Right ventricle myocardium inferior (tissue), 1 donor: ENCODE results near the gene MYO16. TPM values are rescaled to one million over a fixed set of nuclear protein-coding genes. Genes with fewer than 3 reads are reported as not detected.

Source experiments
- ATAC-seq: fragments of 200-7000 bp; cut with Tn5 transposase; one replicate; pipeline ENCODE4 v1.9.1; 2020; ENCODE audit warnings: mild to moderate bottlenecking, moderate library complexity
- DNase-seq: peaks from one replicate; pipeline ENCODE4 v3.0.0; 2021; ENCODE audit errors: missing footprints
- intact Hi-C: fragments of 100-400 bp; cut with DNase I; formaldehyde crosslinking; loops from one replicate; pipeline ENCODE4 v1.11.0; 2022
- total RNA-seq: library from RNA; stranded (reverse); fragmentation: NEBNext Ultra II Directional; extraction: Animal tissue kit (Norgen Biotek cat#: 25700); gene quantifications from one replicate; pipeline ENCODE4 v1.2.1, GENCODE V29; 2021
- donor health status: DM: no; HTN: yes; CAD: no; lungs with severe emphysema.

The MYO16 gene
- total RNA-seq, 1 donor from 2014 or later: 1.4 TPM

- intact Hi-C loops: no loop called here
- DNase-seq: no peak
- ATAC-seq: no peak
These were observed 623.9 kb downstream of the MYO16 start for GRCh38 chr13:109253316-109253715.

GRCh38 chr13:109254274-109254673, 624.9 kb downstream of the MYO16 start:
- intact Hi-C loops: no loop called here
- no peak for DNase-seq
- no peak for ATAC-seq

DNA sequence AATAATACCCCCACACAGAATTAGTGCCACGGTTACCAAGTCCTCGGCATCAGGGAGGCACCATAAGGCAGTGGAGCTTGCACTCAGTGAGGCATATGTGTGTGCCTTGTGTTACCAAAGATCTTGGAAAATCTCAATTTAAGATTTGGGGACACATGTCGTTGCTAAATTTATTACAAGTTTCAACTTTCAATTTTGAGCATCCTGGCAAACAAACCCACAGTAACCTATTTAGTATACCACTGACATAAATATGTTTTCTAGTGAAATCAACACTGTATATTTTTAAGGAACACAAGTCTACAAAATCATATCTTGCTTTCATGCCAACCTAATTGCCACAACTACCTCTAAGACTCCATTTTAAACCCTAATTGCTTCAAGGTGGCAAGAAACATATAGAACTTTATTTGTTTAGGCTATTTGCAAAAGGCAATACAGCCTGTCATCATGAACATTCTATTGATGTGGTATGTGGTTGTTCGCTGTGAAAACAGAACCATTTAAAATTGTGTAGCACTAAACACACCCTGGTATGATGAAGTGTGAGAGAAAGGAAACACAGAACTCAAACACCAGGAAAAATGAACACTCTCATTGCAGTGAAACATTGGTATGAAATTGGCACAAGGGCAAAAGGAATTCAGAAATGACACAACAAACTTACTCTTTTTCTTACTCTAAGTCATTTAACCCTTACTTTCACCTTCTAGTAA, 625.9 kb downstream of the MYO16 start:
- intact Hi-C loops: no loop called here
- DNase-seq (no peak), ATAC-seq (no peak)

GRCh38 chr13:109256866-109257760, 627.7 kb downstream of the MYO16 start:
- DNase-seq (no peak), ATAC-seq (peak; percentile 93)
- intact Hi-C loops: no loop called here
